Measurements from ENCODE around the gene MRPL36. TPM values are rescaled to one million over a fixed set of nuclear protein-coding genes. Genes with fewer than 3 reads are reported as not detected.

Gene MRPL36
- total and polyA plus RNA-seq, 2 experiments from 2014 or later = 73.9 to 195 TPM

DNA sequence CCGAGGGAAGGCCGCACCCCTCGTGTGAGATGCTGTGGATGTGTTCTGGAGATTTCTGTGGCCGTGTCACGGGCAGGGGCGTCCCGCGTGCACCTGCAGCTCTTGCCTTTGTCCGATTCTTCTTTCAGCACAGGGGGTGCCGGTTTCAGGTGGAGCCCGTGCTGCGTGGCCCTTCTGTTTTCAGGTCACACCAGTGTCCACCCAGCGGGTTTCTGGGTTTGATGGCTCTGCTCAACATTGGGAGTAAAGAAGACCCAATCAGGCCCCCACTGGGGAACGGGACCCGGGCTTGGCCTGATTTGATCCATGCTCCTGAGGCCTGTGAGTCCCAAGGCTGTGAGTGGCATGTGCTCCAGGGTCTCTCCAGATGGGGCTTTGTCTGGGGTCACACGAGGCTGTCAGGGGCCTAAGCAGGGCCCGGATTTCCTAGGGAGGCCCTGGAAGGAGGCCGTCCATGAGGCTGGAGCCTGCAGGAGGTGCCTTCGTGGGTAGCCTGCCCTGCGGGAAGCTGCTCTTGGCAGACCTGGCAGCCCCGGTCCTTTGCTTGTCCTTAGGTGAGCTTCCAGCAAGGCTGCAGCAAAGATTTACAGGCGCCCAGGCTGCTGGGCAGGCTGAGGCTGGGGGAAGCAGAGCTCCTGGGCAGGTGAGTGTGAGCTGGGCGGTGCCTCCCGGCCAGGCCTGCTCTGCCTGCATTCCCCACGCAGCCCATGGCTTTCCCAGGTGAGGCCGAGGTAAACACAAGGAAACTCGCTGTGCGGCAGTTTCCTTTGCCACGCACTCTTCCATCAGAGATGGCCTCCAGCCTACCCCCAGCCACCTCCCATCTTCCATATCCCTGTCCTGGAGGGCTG, 12.8 kb downstream of the MRPL36 start:
- Histone ChIP-seq H3K9me3 (ENCODE audit: low read depth) (no peaks in the 10 kb centered on the region), H3K4me1 (ENCODE audit: low read depth) (peaks cover 20% of the 10 kb centered on the region), H3K36me3 (no peaks in the 10 kb centered on the region), H3K4me3 (no peak overlapping the region), H3K27me3 (no peaks in the 10 kb centered on the region), H3K27ac (no peak overlapping the region)
- TF ChIP-seq, protein P1, sequence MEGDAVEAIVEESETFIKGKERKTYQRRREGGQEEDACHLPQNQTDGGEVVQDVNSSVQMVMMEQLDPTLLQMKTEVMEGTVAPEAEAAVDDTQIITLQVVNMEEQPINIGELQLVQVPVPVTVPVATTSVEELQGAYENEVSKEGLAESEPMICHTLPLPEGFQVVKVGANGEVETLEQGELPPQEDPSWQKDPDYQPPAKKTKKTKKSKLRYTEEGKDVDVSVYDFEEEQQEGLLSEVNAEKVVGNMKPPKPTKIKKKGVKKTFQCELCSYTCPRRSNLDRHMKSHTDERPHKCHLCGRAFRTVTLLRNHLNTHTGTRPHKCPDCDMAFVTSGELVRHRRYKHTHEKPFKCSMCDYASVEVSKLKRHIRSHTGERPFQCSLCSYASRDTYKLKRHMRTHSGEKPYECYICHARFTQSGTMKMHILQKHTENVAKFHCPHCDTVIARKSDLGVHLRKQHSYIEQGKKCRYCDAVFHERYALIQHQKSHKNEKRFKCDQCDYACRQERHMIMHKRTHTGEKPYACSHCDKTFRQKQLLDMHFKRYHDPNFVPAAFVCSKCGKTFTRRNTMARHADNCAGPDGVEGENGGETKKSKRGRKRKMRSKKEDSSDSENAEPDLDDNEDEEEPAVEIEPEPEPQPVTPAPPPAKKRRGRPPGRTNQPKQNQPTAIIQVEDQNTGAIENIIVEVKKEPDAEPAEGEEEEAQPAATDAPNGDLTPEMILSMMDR (IDR thresholded peaks at IDR 0.05; ENCODE audit: low read depth, low read length) = no peak
- DNase-seq (ENCODE audit: low read depth in 1 of 2, low spot score in 1 of 2) = no peak

DNA sequence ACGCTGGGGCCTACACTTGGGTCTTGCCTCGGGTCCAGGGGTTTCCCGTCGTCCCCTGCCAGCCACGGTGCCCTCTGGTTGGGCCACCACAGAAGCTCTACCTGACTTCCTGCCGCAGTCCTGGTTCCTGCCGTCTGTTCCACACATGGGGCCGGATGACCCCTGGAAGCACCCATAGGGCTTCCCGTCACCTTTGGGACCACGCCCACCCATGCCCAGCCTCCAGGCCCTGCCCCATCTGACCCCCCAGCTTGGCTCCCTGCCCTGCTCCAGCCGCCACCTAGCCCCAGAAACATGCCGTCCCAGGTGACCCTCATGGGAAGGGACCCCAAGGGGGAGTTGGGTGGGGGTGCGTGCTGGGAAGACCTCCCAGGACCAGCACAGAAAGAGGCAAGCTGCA, 13.7 kb downstream of the MRPL36 start:
- Histone ChIP-seq H3K4me3 (no peak overlapping the region), H3K27me3 (no peaks in the 10 kb centered on the region), H3K36me3 (no peaks in the 10 kb centered on the region), H3K4me1 (ENCODE audit: low read depth) (peaks cover 22% of the 10 kb centered on the region), H3K9me3 (ENCODE audit: low read depth) (no peaks in the 10 kb centered on the region), H3K27ac (no peak overlapping the region)
- TF ChIP-seq, protein P1 (IDR thresholded peaks at IDR 0.05; ENCODE audit: low read depth, low read length) = no peak
- no peak for DNase-seq (ENCODE audit: low read depth in 1 of 2, low spot score in 1 of 2)

DNA sequence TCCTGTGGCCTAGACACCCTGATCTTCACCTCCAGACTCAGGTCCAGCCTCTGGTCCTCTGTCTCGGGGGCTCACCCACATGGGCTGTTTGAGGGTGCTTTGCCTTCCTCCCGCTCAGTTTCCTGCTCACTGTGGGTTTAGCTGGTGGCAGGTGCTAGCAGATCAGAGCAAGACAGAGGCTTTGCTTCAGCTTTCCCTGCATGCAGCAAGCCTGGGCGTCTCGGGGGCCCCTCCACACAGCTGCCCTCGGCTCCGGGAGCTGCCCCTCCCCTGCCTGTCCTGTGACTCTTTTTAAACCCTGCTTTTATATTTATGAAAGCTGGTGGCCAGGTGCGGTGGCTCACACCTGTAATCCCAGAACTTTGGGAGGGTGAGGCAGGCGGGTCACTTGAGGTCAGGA, 14.6 kb downstream of the MRPL36 start:
- no peaks in the 10 kb centered on the region for H3K36me3 ChIP-seq
- no peak for DNase-seq (ENCODE audit: low read depth in 1 of 2, low spot score in 1 of 2)
- no peaks in the 10 kb centered on the region for H3K9me3 ChIP-seq (ENCODE audit: low read depth)
- TF ChIP-seq, protein P1 (IDR thresholded peaks at IDR 0.05; ENCODE audit: low read depth, low read length) = no peak
- H3K27ac ChIP-seq = no peak overlapping the region
- peaks cover 22% of the 10 kb centered on the region for H3K4me1 ChIP-seq (ENCODE audit: low read depth)
- no peak overlapping the region for H3K4me3 ChIP-seq
- H3K27me3 ChIP-seq = no peaks in the 10 kb centered on the region

DNA sequence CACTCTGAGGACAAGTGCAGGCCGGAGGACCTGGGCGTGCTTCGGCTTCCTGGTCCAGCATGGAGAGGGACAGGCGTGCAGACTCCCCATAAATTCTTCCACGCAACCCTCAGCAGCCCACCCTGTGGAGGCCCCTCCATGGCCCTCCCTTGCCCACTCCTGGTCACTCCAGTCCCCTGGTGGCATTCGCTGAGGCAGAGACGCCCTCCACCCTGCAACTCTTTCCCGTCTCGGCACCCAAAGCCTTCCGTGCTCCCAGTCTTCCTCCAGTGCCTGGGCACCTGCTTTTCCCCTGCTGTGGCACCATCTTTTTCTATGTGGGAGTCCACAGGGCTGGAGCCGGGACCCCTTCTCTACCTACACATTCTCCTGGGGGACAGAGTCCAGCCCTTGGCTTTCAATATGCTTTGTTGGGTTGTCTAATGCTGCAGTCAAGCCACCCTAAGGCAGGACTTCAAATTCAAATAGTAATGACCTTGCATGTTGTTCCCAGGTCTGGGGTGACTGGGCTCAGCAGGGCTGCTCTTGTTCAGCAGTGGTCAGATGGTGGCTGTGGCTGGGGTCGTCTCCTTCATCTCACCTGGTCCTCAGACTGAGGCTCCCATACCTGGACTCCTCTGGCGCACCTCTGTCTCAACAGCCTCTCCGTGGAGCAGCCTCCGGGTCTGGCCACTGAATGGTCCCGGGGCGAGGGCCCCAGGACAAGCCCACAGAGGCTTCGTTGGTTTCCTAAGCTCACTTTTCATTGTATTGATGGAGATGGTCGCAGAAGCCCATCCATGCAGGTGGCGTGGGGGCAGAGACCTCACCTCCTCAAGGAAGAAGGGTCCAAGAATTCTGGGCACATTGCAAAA, 15.2 kb downstream of the MRPL36 start:
- Histone ChIP-seq H3K27me3 (no peaks in the 10 kb centered on the region), H3K9me3 (ENCODE audit: low read depth) (no peaks in the 10 kb centered on the region), H3K27ac (no peak overlapping the region), H3K4me3 (no peak overlapping the region), H3K36me3 (no peaks in the 10 kb centered on the region), H3K4me1 (ENCODE audit: low read depth) (peaks cover 22% of the 10 kb centered on the region)
- TF ChIP-seq, protein P1 (IDR thresholded peaks at IDR 0.05; ENCODE audit: low read depth, low read length) = no peak
- DNase-seq (ENCODE audit: low read depth in 1 of 2, low spot score in 1 of 2) = no peak

DNA sequence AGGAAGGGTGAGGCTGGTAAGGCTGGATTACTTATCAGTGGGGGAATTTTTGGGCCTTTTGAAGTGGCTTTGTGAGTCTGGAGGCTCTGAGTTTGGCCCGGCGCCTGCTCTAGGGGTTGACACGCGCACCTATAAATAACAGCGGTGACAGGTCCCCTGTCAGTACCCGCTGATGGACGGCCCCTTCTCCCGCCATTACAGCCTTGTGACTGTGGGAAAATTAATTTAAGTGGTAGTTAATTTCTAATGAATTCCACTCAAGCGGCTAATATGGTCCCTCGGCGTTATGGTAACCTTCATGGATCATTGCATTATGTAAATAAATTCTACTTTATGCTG, 16.5 kb downstream of the MRPL36 start:
- H3K4me3 ChIP-seq = no peak overlapping the region
- H3K27me3 ChIP-seq = no peaks in the 10 kb centered on the region
- H3K36me3 ChIP-seq = no peaks in the 10 kb centered on the region
- TF ChIP-seq, protein P1 (IDR thresholded peaks at IDR 0.05; ENCODE audit: low read depth, low read length) = no peak
- H3K9me3 ChIP-seq (ENCODE audit: low read depth) = no peaks in the 10 kb centered on the region
- H3K27ac ChIP-seq = peak overlapping the region; percentile 92
- H3K4me1 ChIP-seq (ENCODE audit: low read depth) = peaks cover 22% of the 10 kb centered on the region
- peak in 1 of 2 donors; percentile 79 for DNase-seq (ENCODE audit: low read depth in 1 of 2, low spot score in 1 of 2)

Measured in cardiac muscle cell (in vitro differentiated cells and primary cell).